Suprapubic skin (tissue), 4 donors: ENCODE results near the gene NSUN2. TPM values are rescaled to one million over a fixed set of nuclear protein-coding genes. Genes with fewer than 3 reads are reported as not detected.

Experiments used
- DNase-seq, 2 donors: peaks; one replicate each; pipeline ENCODE4 v3.0.0-alpha.2; 2019; ENCODE audit warnings: low spot score in 2 of 2
- H3K27ac ChIP-seq: fragments of 200-600 bp; sonication (generic); one replicate; pipeline ENCODE4 v1.5.1; 2019
- H3K27me3 ChIP-seq: fragments of 200-600 bp; sonication (generic); one replicate; pipeline ENCODE4 v1.5.1; 2019
- H3K36me3 ChIP-seq: fragments of 200-600 bp; sonication (generic); one replicate; pipeline ENCODE4 v1.5.1; 2019
- H3K4me1 ChIP-seq: fragments of 200-600 bp; sonication (generic); one replicate; pipeline ENCODE4 v1.5.1; 2019
- H3K4me3 ChIP-seq: fragments of 200-600 bp; sonication (generic); one replicate; pipeline ENCODE4 v1.5.1; 2019; ENCODE audit warnings: mild to moderate bottlenecking
- H3K9me3 ChIP-seq: fragments of 200-600 bp; sonication (generic); one replicate; pipeline ENCODE4 v1.5.1; 2019
- EP300 ChIP-seq: sonication (generic); formaldehyde crosslinking; IDR thresholded peaks from one replicate; pipeline ENCODE4 v1.6.1; 2017; ENCODE audit warnings: antibody characterized with exemption
- POLR2A ChIP-seq, 2 donors: fragments of 450-650 bp; IDR thresholded peaks; one replicate each; pipeline ENCODE4 v1.6.1; 2017; ENCODE audit warnings: antibody characterized with exemption in 2 of 2, mild to moderate bottlenecking in 2 of 2, moderate library complexity in 2 of 2
- POLR2AphosphoS5 ChIP-seq, 3 donors: sonication (generic); formaldehyde crosslinking; IDR thresholded peaks; one replicate each; pipeline ENCODE4 v1.6.1; 2017; ENCODE audit warnings: antibody characterized with exemption in 3 of 3
- WGBS: methylation state at CpG from one replicate; pipeline ENCODE4 v1.1.5; 2018; 5-methylcytosine and 5-hydroxymethylcytosine counted together
- total RNA-seq, 4 donors: library from RNA; depleted of rRNA; stranded (reverse); fragments of >200 nt; gene quantifications; one replicate each; pipeline ENCODE4 v1.1.0, GENCODE V29; 2016
- TF ChIP-seq, protein P1 (sequence below), 2 donors: fragments of 200-600 bp in 1 of 2; fragments of 450-650 bp in 1 of 2; sonication (generic) in 1 of 2; IDR thresholded peaks; one replicate each; pipeline ENCODE4 v1.5.1; 2016 to 2019; ENCODE audit warnings: antibody characterized with exemption in 2 of 2, mild to moderate bottlenecking in 1 of 2, moderate library complexity in 1 of 2

Gene NSUN2
- 10 to 100 TPM; 48.8 to 90.8 (median 56.4) TPM for total RNA-seq

GRCh38 chr5:6632888-6633468 lies at the start of gene NSUN2, which contains the start of gene SRD5A1:
Gene NSUN2, minus strand, starts transcription at chr5:6633044. Its CDS starts 65 bp downstream, at chr5:6632979.
Gene SRD5A1, plus strand, starts transcription at chr5:6633440. Its CDS starts 137 bp downstream, at chr5:6633577.
- Histone ChIP-seq H3K4me1 (peaks cover 51% of the 10 kb centered on the region), H3K36me3 (peaks cover 30% of the 10 kb centered on the region), H3K4me3 (peak within 1 kb of the TSS; percentile 94), H3K27me3 (no peaks in the 10 kb centered on the region), H3K27ac (peak within 1 kb of the TSS; percentile 92), H3K9me3 (no peaks in the 10 kb centered on the region)
- WGBS = 0% methylated on average over 24 of the region's 66 CpGs
- peak; percentile 38 to 56 (median 40) for TF ChIP-seq POLR2AphosphoS5 (IDR thresholded peaks at IDR 0.05)
- TF ChIP-seq, protein P1, sequence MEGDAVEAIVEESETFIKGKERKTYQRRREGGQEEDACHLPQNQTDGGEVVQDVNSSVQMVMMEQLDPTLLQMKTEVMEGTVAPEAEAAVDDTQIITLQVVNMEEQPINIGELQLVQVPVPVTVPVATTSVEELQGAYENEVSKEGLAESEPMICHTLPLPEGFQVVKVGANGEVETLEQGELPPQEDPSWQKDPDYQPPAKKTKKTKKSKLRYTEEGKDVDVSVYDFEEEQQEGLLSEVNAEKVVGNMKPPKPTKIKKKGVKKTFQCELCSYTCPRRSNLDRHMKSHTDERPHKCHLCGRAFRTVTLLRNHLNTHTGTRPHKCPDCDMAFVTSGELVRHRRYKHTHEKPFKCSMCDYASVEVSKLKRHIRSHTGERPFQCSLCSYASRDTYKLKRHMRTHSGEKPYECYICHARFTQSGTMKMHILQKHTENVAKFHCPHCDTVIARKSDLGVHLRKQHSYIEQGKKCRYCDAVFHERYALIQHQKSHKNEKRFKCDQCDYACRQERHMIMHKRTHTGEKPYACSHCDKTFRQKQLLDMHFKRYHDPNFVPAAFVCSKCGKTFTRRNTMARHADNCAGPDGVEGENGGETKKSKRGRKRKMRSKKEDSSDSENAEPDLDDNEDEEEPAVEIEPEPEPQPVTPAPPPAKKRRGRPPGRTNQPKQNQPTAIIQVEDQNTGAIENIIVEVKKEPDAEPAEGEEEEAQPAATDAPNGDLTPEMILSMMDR (IDR thresholded peaks at IDR 0.05) = no peak
- peak; percentile 4 to 69 for TF ChIP-seq POLR2A (IDR thresholded peaks at IDR 0.05)
- peak; percentile 92 to 93 for DNase-seq

GRCh38 chr5:6682239-6682638 lies 49.4 kb upstream of the NSUN2 start:
- Histone ChIP-seq H3K36me3 (no peaks in the 10 kb centered on the region), H3K27me3 (peaks cover 3% of the 10 kb centered on the region), H3K4me3 (no peak overlapping the region), H3K4me1 (peaks cover 3% of the 10 kb centered on the region), H3K27ac (no peak overlapping the region), H3K9me3 (no peaks in the 10 kb centered on the region)
- WGBS = 60% methylated on average over 11 of the region's 11 CpGs
- TF ChIP-seq EP300 (no peak), POLR2AphosphoS5 (IDR thresholded peaks at IDR 0.05) (no peak), POLR2A (IDR thresholded peaks at IDR 0.05) (no peak)
- TF ChIP-seq, protein P1 (IDR thresholded peaks at IDR 0.05) = no peak
- DNase-seq = no peak

DNA sequence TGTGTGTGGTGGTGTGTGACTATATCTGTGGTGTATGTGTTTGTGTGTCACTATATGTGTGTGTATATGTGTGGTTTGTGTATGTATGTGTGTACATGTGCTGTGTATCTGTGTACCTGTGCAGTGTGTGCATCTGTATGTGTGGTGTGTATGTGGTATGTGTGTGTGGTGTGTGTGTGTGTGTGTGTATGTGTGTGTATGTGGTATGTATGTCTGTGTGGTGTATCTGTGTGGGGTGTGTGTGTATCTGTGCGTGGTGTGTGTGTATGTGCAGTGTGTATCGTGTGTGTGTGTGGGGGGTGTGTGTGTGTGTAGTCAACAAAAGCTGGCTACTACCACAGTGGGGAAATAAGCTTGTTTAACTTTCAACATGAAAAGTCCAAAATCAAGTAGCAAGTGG lies 48.8 kb upstream of the NSUN2 start:
- TF ChIP-seq POLR2AphosphoS5 (IDR thresholded peaks at IDR 0.05) (no peak), EP300 (no peak), POLR2A (IDR thresholded peaks at IDR 0.05) (no peak)
- TF ChIP-seq, protein P1 (IDR thresholded peaks at IDR 0.05) = no peak
- no peak overlapping the region for H3K27ac ChIP-seq
- no peaks in the 10 kb centered on the region for H3K4me1 ChIP-seq
- H3K4me3 ChIP-seq = no peak overlapping the region
- H3K9me3 ChIP-seq = no peaks in the 10 kb centered on the region
- DNase-seq = no peak
- peaks cover 3% of the 10 kb centered on the region for H3K27me3 ChIP-seq
- 79% methylated on average over 2 of the region's 2 CpGs for WGBS
- H3K36me3 ChIP-seq = no peaks in the 10 kb centered on the region

- no peaks in the 10 kb centered on the region for H3K9me3 ChIP-seq
- H3K27ac ChIP-seq = no peak overlapping the region
- TF ChIP-seq EP300 = no peak
- TF ChIP-seq POLR2AphosphoS5 (IDR thresholded peaks at IDR 0.05) = no peak
- TF ChIP-seq POLR2A (IDR thresholded peaks at IDR 0.05) = no peak
- TF ChIP-seq, protein P1 (IDR thresholded peaks at IDR 0.05) = no peak
- peaks cover 3% of the 10 kb centered on the region for H3K27me3 ChIP-seq
- H3K36me3 ChIP-seq = no peaks in the 10 kb centered on the region
- no peaks in the 10 kb centered on the region for H3K4me1 ChIP-seq
- 67% methylated on average over 6 of the region's 6 CpGs for WGBS
- H3K4me3 ChIP-seq = no peak overlapping the region
- no peak for DNase-seq
These were observed 48.1 kb upstream of the NSUN2 start for GRCh38 chr5:6680922-6681321.

- TF ChIP-seq, protein P1 (IDR thresholded peaks at IDR 0.05) = no peak
- TF ChIP-seq POLR2AphosphoS5 (IDR thresholded peaks at IDR 0.05) = no peak
- TF ChIP-seq EP300 = no peak
- TF ChIP-seq POLR2A (IDR thresholded peaks at IDR 0.05) = no peak
- Histone ChIP-seq H3K36me3 (peaks cover 1% of the 10 kb centered on the region), H3K27me3 (peaks cover 3% of the 10 kb centered on the region), H3K4me1 (no peaks in the 10 kb centered on the region), H3K27ac (no peak overlapping the region), H3K4me3 (no peak overlapping the region), H3K9me3 (no peaks in the 10 kb centered on the region)
- DNase-seq = no peak
- WGBS = 64% methylated on average over 1 of the region's 1 CpG
These were observed 45.5 kb upstream of the NSUN2 start for GRCh38 chr5:6678385-6678784.
